CD4-positive, alpha-beta T cell (primary cell): ENCODE measurements around the gene THSD7B. TPM values are rescaled to one million over a fixed set of nuclear protein-coding genes. Genes with fewer than 3 reads are reported as not detected.

Experiments used
- ATAC-seq: fragments of 200-7000 bp; cut with Tn5 transposase; one replicate; pipeline ENCODE4 v1.10.0; 2022; ENCODE audit warnings: mild to moderate bottlenecking; ENCODE audit not compliant: poor library complexity
- CTCF ChIA-PET: fragments of 350-600 bp; sonication (Branson Sonifier 250); formaldehyde crosslinking; loops from one replicate; lab custom pipeline; 2021; ENCODE audit warnings: antibody characterized with exemption, inconsistent platforms; lab: Charles Lee
- POLR2A ChIA-PET: fragments of 350-600 bp; sonication (Branson Sonifier 250); formaldehyde crosslinking; loops from one replicate; lab custom pipeline; 2021; ENCODE audit warnings: antibody characterized with exemption, inconsistent platforms; lab: Charles Lee
- DNase-seq, 14 experiments: peaks; one replicate each; pipeline ENCODE4 v3.0.0-alpha.2; 2013 to 2020; ENCODE audit warnings: mixed read lengths in 2 of 14
- H3K27ac ChIP-seq, 2 donors: one replicate each; pipeline versions ENCODE4 v1.5.1 to v1.7.0; 2013; ENCODE audit warnings: low read length in 2 of 2, low read depth in 1 of 2, mild to moderate bottlenecking in 1 of 2
- H3K27me3 ChIP-seq, 2 experiments: 1 replicate in 1 of 2; 2 replicates in 1 of 2; pipeline versions ENCODE4 v1.6.1 to v1.7.0; 2013; ENCODE audit warnings: low read length in 2 of 2, control low read depth in 1 of 2, mild to moderate bottlenecking in 1 of 2, moderate library complexity in 1 of 2; ENCODE audit not compliant: insufficient read depth in 2 of 2, control insufficient read depth in 1 of 2
- H3K36me3 ChIP-seq: one replicate; pipeline ENCODE4 v1.6.1; 2013; ENCODE audit warnings: low read length, control low read depth; ENCODE audit not compliant: insufficient read depth
- H3K4me1 ChIP-seq: one replicate; pipeline ENCODE4 v1.6.1; 2013; ENCODE audit warnings: low read length, control low read depth; ENCODE audit not compliant: insufficient read depth
- H3K4me3 ChIP-seq: one replicate; pipeline ENCODE4 v1.5.1; 2013; ENCODE audit warnings: mild to moderate bottlenecking, low read length, moderate library complexity
- H3K9me3 ChIP-seq, 2 experiments: 1 replicate in 1 of 2; 2 replicates in 1 of 2; pipeline versions ENCODE4 v1.6.1 to v1.7.0; 2013; ENCODE audit warnings: low read length in 2 of 2, mild to moderate bottlenecking in 2 of 2, control low read depth in 1 of 2, moderate library complexity in 1 of 2; ENCODE audit not compliant: control insufficient read depth in 1 of 2, insufficient read depth in 1 of 2
- H3K27ac Mint-ChIP-seq: one replicate; pipeline ENCODE4 v1.8.0; 2020; ENCODE audit warnings: mixed read lengths
- H3K27me3 Mint-ChIP-seq: one replicate; pipeline ENCODE4 v1.8.0; 2021; ENCODE audit warnings: mixed read lengths
- H3K36me3 Mint-ChIP-seq: one replicate; pipeline ENCODE4 v1.8.0; 2021; ENCODE audit warnings: low read depth, mixed read lengths
- H3K4me1 Mint-ChIP-seq: one replicate; pipeline ENCODE4 v1.8.0; 2021; ENCODE audit warnings: low read depth, mixed read lengths
- H3K4me3 Mint-ChIP-seq: one replicate; pipeline ENCODE4 v1.8.0; 2020; ENCODE audit warnings: mild to moderate bottlenecking, mixed read lengths
- H3K9me3 Mint-ChIP-seq: one replicate; pipeline ENCODE4 v1.8.0; 2020; ENCODE audit warnings: mixed read lengths
- intact Hi-C, 2 experiments: fragments of 100-400 bp; cut with DNase I in 1 of 2; cut with micrococcal nuclease in 1 of 2; formaldehyde crosslinking; loops; one replicate each; pipeline versions ENCODE4 v1.15.1 to v1.9.0; 2023 to 2025; cut with DNase I, micrococcal nuclease
- total RNA-seq, 174 experiments: library from RNA in 2 of 174; stranded (reverse) in 2 of 174; gene quantifications; one replicate each; pipeline ENCODE4 v1.2.3 and lab custom pipeline; 2021 to 2026
- TF ChIP-seq, protein P1 (sequence below): fragments of 200-600 bp; IDR thresholded peaks from one replicate; pipeline ENCODE4 v1.8.0; 2022; ENCODE audit warnings: antibody characterized with exemption, mild to moderate bottlenecking

Gene THSD7B
- total RNA-seq, 2 experiments from 2014 or later = not detected

- no peak overlapping the region for H3K27ac Mint-ChIP-seq
- no peaks in the 10 kb centered on the region for H3K27me3 Mint-ChIP-seq
- H3K9me3 ChIP-seq = no peaks in the 10 kb centered on the region
- no peaks in the 10 kb centered on the region for H3K4me1 ChIP-seq
- peaks cover 8% of the 10 kb centered on the region for H3K9me3 Mint-ChIP-seq
- no peaks in the 10 kb centered on the region for H3K27me3 ChIP-seq
- ATAC-seq (no peak), DNase-seq (no peak)
- ChIA-PET CTCF (no interaction called here), POLR2A (no interaction called here)
- no peaks in the 10 kb centered on the region for H3K36me3 Mint-ChIP-seq
- H3K4me3 ChIP-seq = no peak overlapping the region
- no peak overlapping the region for H3K27ac ChIP-seq
- intact Hi-C loops = no loop called here
- H3K4me3 Mint-ChIP-seq = no peak overlapping the region
- TF ChIP-seq, protein P1, sequence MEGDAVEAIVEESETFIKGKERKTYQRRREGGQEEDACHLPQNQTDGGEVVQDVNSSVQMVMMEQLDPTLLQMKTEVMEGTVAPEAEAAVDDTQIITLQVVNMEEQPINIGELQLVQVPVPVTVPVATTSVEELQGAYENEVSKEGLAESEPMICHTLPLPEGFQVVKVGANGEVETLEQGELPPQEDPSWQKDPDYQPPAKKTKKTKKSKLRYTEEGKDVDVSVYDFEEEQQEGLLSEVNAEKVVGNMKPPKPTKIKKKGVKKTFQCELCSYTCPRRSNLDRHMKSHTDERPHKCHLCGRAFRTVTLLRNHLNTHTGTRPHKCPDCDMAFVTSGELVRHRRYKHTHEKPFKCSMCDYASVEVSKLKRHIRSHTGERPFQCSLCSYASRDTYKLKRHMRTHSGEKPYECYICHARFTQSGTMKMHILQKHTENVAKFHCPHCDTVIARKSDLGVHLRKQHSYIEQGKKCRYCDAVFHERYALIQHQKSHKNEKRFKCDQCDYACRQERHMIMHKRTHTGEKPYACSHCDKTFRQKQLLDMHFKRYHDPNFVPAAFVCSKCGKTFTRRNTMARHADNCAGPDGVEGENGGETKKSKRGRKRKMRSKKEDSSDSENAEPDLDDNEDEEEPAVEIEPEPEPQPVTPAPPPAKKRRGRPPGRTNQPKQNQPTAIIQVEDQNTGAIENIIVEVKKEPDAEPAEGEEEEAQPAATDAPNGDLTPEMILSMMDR = no peak
- H3K4me1 Mint-ChIP-seq = no peaks in the 10 kb centered on the region
- no peaks in the 10 kb centered on the region for H3K36me3 ChIP-seq
Observed at GRCh38 chr2:137420744-137421143, 655.4 kb downstream of the THSD7B start.

DNA sequence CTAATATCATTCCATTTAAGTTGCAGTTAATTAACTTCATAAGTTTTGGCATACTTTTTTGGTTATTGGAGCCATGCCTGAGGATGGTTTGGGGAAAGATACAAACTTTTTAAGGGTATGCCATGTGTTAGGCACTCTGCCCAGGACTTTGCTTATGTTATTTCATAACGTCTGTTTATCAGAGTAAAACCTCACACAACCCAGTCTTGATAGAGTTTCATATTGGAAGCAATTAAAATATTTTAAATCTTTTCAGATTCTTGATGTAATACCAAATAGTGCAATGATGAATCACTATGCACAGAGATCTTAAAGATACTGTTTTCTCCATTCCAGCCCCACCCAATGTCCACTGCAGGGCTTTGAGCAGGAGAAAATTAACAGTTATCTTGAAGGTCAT lies 669.8 kb downstream of the THSD7B start:
- Histone ChIP-seq H3K27me3 (no peaks in the 10 kb centered on the region), H3K9me3 (peaks cover 0 to 4% of the 10 kb centered on the region in 2 experiments), H3K4me3 (no peak overlapping the region), H3K36me3 (no peaks in the 10 kb centered on the region), H3K27ac (no peak overlapping the region), H3K4me1 (no peaks in the 10 kb centered on the region)
- Mint-ChIP-seq H3K4me1 (no peaks in the 10 kb centered on the region), H3K9me3 (no peaks in the 10 kb centered on the region), H3K36me3 (no peaks in the 10 kb centered on the region), H3K4me3 (no peak overlapping the region), H3K27me3 (no peaks in the 10 kb centered on the region), H3K27ac (no peak overlapping the region)
- no peak for DNase-seq
- POLR2A ChIA-PET = no interaction called here
- TF ChIP-seq, protein P1 = no peak
- intact Hi-C loops = no loop called here
- CTCF ChIA-PET = no interaction called here
- no peak for ATAC-seq

DNA sequence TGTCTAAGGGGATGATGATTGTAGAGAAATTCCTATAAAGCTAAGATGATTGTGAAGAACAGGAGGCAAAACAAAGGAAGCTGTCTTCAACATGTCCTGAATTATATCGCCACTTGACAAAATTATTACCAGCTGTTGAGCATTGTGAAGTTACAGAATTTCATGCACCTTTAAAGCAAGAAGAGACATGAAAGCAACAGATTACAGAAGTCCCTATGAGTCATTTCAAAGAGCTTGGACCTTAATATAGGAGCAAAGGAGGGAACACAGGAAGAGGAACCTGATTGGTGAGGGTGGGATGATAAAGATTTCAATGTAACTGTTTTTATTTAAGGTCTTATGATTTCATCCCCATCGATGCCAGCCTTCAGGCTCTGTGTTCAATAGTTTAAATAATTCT lies 672.0 kb downstream of the THSD7B start:
- no peak for DNase-seq
- POLR2A ChIA-PET = no interaction called here
- no peaks in the 10 kb centered on the region for H3K36me3 Mint-ChIP-seq

More for the DNA sequence above, 672.0 kb downstream of the THSD7B start:
- H3K27ac ChIP-seq = no peak overlapping the region
- H3K27me3 ChIP-seq = no peaks in the 10 kb centered on the region
- no peaks in the 10 kb centered on the region for H3K4me1 Mint-ChIP-seq
- no peaks in the 10 kb centered on the region for H3K9me3 Mint-ChIP-seq
- CTCF ChIA-PET = no interaction called here
- H3K9me3 ChIP-seq = no peaks in the 10 kb centered on the region
- no peaks in the 10 kb centered on the region for H3K36me3 ChIP-seq
- intact Hi-C loops = no loop called here
- TF ChIP-seq, protein P1 = no peak
- no peak overlapping the region for H3K27ac Mint-ChIP-seq
- H3K4me1 ChIP-seq = no peaks in the 10 kb centered on the region
- H3K27me3 Mint-ChIP-seq = no peaks in the 10 kb centered on the region
- ATAC-seq = no peak
- H3K4me3 Mint-ChIP-seq = no peak overlapping the region
- no peak overlapping the region for H3K4me3 ChIP-seq
